ENCODE measurements around the gene SLC23A1.
A peak's percentile ranks its signal among the peaks of the same experiment; 100 is the strongest.
"Not testable (repeated sequence)": the region's sequence is repeated elsewhere in the genome, so short reads cannot be mapped to it uniquely, and the experiment has no call there.

The SLC23A1 gene

DNA sequence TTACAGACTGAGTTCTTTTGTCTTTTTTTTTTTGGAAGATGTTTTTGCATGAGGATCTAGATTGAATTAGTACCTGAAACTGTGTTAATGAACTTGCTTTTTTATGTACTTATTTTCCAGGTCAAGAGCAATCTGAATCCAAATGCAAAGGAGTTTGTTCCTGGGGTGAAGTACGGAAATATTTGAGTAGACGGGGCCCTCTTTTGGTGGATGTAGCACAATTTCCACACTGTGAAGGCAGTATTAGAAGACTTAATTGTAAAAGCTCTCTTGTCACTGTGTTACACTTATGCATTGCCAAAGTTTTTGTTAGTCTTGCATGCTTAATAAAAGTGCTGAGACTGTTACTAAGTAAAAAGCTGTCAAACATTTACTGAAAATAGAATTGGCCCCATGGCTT is 14.5 kb downstream of the SLC23A1 start:
- no peak for DNase-seq

DNA sequence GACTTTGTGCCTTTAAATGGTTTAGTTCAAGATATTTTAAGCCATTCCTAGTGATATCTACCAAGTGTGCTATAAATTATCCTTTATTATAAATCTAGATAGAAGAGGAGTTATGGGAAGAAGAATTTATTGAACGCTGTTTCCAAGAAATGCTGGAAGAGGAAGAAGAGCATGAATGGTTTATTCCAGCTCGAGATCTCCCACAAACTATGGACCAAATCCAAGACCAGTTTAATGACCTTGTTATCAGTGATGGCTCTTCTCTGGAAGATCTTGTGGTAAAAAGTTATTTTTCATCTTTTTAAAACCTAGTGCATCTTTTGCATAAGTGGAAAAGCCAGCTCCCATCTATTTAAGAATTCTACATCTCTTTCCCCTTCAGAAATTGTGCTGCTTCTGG is 18.6 kb downstream of the SLC23A1 start:
- DNase-seq: no peak

DNA sequence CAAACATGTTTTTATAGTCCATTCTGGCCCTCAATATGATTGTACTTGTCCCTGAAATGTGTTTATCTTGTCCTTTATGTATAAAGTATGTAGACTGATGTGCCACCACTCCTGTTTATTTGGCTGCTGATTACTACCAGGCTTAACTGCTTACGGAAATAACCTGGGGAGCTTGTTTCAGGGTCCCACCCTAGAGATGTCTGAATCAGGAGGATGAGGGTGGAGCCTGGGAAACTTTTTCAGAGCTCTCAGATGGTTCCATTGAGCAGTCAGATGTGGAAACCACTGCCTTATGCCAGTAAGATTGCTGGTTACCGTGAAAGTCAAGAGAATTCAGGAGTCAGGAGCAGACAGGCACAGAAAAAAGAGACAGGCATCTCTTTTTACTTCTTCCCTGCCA is 19.2 kb downstream of the SLC23A1 start:
- no peak for DNase-seq

DNA sequence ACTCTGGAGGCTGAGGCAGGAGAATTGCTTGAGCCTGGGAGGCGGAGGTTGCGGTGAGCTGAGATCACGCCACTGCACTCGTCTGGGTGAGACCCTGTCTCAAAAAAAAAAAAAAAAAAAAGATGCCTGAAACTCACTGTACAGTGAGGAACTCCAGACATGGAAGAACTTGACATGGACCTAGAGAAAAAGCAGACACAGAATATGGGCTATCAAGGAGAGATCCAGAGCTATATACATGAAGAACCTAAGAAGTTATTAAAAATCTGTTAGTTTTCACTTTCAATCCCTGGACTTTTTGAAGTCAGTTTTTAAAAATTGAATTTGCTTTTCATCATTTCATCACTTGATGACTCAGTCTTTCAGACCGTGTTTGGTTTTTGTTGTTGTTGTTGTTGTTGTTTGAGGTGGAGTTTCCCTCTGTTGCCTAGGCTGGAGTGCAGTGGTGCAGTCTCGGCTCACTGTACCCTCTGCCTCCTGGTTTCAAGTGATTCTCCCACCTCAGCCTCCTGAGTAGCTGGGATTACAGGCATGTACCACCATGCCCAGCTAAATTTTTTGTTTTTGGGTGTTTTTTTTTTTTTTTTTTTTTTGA is 21.2 kb downstream of the SLC23A1 start:
- no peak for DNase-seq

DNA sequence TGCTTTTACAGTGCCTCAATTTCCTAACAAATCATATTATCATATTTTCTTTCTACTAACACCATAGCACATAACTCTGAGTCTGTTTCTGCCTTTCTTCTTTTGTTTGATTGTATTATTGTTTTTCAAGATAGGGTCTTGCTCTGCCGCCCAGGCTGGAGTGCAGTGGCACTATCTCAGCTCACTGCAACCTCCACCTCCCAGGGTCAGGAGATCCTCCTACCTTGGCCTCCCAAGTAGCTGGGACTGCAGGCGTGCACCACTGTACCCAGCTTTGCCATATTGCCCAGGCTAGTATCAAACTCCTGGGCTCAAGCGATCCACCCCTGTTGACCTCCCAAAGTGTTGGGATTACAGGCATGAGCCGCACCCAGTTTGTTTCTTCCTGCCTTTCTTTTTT is 22.7 kb downstream of the SLC23A1 start:
- no peak for DNase-seq

DNA sequence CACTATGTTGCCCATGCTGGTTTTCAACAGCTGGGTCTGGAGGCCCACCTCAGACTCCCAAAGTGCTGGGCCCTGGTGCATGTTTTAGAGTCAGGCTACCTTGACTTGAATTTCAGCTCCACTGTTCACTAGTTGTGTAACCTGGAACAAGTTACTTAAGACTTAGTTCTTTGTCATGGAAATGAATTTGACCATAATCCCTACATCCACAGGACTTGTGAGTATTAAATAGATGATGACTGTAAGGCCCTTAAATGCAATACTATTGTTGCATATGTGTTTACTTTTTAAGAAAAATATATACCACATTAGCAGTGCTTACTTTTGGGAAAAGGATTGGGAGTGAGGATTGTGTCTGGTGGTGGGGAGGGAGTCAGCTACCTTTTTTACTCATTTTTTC is 25.0 kb downstream of the SLC23A1 start:
- DNase-seq: no peak

DNA sequence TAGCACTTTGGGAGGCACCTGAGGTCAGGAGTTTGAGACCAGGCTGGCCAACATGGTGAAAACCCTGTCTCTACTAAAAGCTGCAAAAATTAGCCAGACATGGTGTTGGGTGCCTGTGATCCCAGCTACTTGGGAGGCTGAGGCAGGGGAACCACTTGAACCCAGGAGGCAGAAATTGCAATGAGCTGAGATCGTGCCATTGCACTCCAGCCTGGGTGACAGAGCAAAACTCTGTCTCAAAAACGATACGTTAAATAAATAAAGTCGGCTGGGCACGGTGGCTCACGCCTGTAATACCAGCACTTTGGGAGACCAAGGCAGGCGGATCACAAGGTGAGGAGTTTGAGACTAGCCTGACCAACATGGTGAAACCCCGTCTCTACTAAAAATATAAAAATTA is 27.2 kb downstream of the SLC23A1 start:
- not testable (repeated sequence) for DNase-seq

DNA sequence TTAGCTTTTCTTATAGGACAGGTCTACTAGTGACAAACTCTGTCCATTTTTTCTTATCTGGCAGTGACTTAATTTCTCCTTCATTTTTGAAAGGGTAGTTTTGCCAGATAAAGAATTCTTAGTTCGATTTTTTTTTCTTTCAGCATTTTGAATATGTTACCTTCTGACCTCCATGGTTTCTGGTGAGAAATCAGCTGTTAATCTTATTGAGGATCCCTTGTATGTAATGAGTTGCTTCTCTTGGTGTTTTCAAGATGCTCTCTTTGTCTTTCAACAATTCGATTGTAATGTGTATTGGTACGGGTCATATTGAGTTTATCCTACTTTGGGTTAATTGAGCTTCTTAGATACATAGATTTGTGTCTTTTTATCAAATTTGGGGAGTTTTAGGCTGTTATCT is 28.9 kb downstream of the SLC23A1 start:
- no peak for DNase-seq

DNA sequence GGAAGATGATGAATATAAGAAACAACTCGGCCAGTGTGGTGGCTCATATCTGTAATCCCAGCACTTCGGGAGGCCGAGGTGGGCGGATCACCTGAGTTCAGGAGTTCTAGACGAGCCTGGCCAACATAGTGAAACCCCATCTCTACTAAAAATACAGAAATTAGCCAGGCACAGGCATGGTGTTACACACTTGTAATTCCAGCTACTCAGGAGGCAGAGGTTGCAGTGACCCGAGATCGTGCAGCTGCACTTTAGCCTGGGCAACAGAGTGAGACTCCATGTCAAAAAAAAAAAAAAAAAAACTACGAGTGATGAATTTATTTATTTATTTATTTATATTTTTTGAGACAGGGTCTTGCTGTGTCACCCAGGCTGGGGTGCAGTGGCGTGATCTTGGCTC is 35.2 kb downstream of the SLC23A1 start:
- DNase-seq: not testable (repeated sequence)

DNA sequence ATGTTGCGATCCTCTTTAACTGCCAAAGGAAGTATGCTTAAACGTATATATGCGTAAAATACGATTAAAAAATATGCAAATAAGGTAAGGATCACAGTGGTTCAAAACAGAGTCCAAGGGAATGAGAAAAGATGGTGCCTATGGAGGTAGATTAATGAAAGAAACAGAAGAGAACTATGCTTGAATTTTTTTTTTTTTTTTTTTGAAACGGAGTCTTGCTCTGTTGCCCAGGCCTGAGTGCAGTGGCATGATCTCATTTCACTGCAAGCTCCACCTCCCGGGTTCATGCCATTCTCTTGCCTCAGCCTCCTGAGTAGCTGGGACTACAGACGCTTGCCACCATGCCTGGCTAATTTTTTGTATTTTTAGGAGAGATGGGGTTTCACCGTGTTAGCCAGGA is 37.7 kb downstream of the SLC23A1 start:
- not testable (repeated sequence) for DNase-seq

DNA sequence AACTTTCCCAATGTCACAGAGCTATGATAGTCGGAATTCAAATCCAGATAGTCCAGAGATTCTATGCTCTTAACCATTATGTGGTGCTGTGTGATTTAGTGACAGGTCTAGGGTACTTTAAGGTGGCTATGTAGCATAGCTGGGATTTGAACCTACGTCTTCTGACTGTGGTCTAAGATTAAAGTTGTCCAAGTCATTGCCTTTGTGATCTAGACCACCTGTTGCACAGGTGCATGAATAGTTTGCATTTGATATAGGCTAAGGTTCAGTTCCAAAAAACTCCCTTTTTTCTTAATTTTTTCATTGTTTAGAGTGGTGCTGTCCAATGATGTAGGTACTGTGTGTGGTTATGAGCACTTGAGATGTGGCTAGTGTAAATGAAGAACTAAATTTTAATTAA is 38.9 kb downstream of the SLC23A1 start:
- no peak for DNase-seq

DNA sequence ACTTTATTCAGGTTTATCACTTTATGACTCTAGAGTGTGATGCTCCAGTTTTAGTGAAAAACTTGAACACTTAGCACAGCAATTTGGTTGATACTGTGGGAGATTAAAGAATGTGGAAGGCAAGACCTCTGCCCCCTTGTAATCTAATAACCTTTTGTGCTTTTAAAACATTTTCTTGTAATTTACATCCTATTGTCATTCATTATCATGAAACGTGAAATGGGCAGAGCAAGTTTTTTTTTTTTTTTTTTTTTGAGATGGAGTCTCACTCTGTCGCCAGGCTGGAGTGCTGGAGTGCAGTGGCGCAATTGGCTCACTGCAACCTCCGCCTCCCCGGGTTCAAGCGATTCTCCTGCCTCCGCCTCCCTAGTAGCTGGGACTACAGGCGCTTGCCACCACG is 39.6 kb downstream of the SLC23A1 start:
- DNase-seq: no peak

DNA sequence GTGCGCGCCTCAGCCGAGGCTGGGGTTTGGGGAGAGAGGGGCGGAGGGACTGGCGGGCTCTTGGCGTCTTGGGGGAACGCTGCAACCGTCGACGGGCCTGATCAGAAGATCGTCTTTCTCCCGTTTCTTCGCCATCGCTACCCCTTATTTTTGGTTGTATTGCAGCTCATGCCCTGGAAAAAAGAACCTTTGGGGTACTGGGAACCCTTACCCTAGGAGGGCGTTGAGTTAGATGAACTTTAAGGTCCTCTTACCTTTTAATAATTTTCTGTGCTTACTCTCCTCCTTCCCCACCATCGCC is 40.7 kb downstream of the SLC23A1 start:
- no peak for DNase-seq

DNA sequence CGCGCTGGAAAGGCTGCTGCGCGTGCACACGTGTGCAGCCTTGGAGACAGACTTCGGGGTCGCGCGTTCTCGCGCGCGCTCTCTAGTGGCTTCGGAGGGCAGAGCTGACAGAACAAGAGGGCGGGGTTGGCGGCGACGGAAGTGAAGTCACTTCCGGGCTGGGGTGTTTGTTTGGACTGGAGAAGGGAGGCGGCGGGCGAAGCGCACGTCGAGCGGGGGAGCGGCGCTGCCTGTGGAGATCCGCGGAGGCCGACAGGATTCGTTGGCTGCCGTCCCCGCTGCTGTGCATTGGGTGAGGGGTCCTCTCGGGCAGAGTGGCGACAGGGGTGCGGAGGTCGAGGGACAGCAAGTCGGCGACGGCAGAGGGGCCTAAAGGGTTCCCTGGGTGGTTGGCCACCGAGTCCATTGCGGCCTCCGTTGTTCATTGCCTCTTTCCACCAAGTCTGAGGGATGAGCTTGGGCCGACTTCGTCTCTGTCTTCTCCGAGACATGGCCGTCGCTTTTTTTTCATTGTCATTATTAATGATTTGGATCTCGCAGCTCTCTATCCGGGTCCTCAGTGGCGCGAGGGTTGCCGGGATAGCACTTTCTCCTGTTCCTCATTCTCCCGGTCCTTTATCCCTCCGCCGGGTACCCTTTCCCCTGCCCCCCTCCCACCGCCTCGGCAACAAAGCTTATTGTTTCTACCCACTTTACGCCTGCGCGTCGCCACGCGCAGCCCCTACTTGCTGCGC is 41.2 kb downstream of the SLC23A1 start, which contains the start of gene PAIP2:
Gene PAIP2, plus strand, starts transcription at position 166 of the 734 bp plus-strand sequence. CDS start 21,931 bp downstream, outside the sequence.
- DNase-seq: peak; percentile 97 to 98

DNA sequence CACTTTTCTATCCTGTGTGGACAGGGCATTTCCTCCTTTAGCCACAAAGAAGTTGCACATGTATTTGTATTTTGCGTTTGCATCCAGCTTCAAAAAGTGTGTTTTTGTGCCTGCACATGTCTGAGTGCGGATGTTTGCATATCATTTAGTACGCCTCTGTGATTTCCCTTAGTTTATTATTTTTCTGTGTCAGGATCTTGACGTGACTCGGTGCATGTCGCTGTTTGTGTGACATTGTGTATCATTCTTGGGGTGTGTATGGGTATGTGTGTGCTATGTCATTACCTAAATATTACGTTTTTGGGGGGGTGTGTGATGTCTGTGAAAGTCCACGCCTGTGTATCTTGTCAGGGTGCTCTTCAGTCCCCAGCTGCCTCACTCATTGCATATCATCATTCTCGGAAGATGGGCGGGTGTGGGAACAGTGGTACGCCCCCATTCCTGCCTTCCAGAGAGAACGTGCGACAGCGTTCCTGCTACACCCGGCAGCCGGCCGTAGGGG is 41.9 kb downstream of the SLC23A1 start:
- no peak for DNase-seq

DNA sequence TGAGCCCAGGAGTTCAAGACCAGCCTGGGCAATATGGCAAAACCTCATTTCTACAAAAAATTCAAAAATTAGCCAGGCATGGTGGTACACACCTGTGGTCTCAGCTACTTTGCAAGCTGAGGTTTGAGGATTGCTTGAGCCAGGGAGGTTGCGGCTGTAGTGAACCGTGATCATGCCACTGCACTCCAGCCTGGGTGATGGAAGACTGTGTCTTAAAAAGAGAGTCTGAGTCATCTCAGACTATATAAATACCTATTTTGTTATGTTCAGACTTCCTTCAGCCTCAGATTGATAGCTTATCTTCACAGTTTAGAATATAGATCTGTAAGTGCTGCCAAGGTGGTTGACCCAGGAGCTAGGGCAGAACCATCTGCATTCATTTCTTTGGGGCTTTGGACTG is 43.0 kb downstream of the SLC23A1 start:
- DNase-seq: no peak

DNA sequence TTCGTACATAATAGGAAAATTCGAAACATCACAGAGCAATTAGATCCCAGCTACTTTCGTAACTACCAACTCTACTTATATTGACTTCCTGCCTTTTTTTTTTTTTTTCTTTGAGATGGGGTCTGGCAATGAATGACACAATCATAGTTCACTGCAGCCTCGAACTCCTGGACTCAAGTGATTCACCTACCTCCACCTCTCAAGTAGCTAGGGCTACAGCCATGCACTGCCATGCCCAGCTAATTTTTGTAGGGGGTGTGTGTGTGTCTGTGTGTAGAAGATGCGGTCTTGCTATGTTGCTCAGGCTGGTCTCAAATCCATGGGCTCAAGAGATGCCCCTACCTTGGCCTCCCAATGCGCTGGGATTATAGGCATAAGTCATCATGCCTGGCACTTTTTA is 47.3 kb downstream of the SLC23A1 start:
- no peak for DNase-seq
